Large intestine (tissue), 3 donors: ENCODE results near the gene TIAM2. TPM values are rescaled to one million over a fixed set of nuclear protein-coding genes. Genes with fewer than 3 reads are reported as not detected.

Experiments used
- DNase-seq, 2 donors: peaks; one replicate each; pipeline versions ENCODE4 v3.0.0 to v3.0.0-alpha.2; 2013
- H3K27ac ChIP-seq: one replicate; pipeline ENCODE4 v1.5.1; 2013; ENCODE audit warnings: low read length
- H3K27me3 ChIP-seq: 2 replicates; pipeline ENCODE4 v1.6.1; 2013; ENCODE audit warnings: low read length; ENCODE audit not compliant: control insufficient read depth, insufficient read depth
- H3K36me3 ChIP-seq: 2 replicates; pipeline ENCODE4 v1.6.1; 2013; ENCODE audit warnings: low read length; ENCODE audit not compliant: control insufficient read depth, insufficient read depth
- H3K4me1 ChIP-seq: one replicate; pipeline ENCODE4 v1.6.1; 2013; ENCODE audit warnings: low read length; ENCODE audit not compliant: control insufficient read depth, insufficient read depth
- H3K4me3 ChIP-seq: one replicate; pipeline ENCODE4 v1.5.1; 2013; ENCODE audit warnings: low read length
- H3K9me3 ChIP-seq: one replicate; pipeline ENCODE4 v1.6.1; 2013; ENCODE audit warnings: mild to moderate bottlenecking, low read depth, low read length, moderate library complexity; ENCODE audit not compliant: control insufficient read depth
- WGBS: methylation state at CpG from one replicate; pipeline ENCODE4 v1.1.5; 2013; ENCODE audit warnings: low lambda C conversion rate; ENCODE audit not compliant: insufficient coverage; 5-methylcytosine and 5-hydroxymethylcytosine counted together
- polyA plus RNA-seq: library from polyadenylated mRNA; unstranded; fragments of 120-200 nt; gene quantifications from one replicate; pipeline ENCODE4 v1.2.1, GENCODE V29; 2013

The TIAM2 gene
- polyA plus RNA-seq, 1 donor, result 16.3 TPM

GRCh38 chr6:155022721-155023120, 27.6 kb downstream of the TIAM2 start:
- H3K27ac ChIP-seq, result no peak overlapping the region
- H3K36me3 ChIP-seq, result peaks cover 4% of the 10 kb centered on the region
- H3K4me1 ChIP-seq, result no peaks in the 10 kb centered on the region
- no peaks in the 10 kb centered on the region for H3K9me3 ChIP-seq
- 83% methylated on average over 2 of the region's 7 CpGs for WGBS
- no peaks in the 10 kb centered on the region for H3K27me3 ChIP-seq
- no peak for DNase-seq
- no peak overlapping the region for H3K4me3 ChIP-seq

- Histone ChIP-seq H3K36me3 (peaks cover 4% of the 10 kb centered on the region), H3K4me1 (no peaks in the 10 kb centered on the region), H3K27ac (no peak overlapping the region), H3K4me3 (no peak overlapping the region), H3K9me3 (no peaks in the 10 kb centered on the region), H3K27me3 (no peaks in the 10 kb centered on the region)
- DNase-seq, result no peak
- WGBS, result 100% methylated on average over 1 of the region's 7 CpGs
Measured at GRCh38 chr6:155023717-155024116, 28.6 kb downstream of the TIAM2 start.

GRCh38 chr6:155024391-155025027, 29.4 kb downstream of the TIAM2 start:
- no peak for DNase-seq
- Histone ChIP-seq H3K4me1 (no peaks in the 10 kb centered on the region), H3K27me3 (no peaks in the 10 kb centered on the region), H3K27ac (no peak overlapping the region), H3K36me3 (peaks cover 4% of the 10 kb centered on the region), H3K4me3 (no peak overlapping the region), H3K9me3 (no peaks in the 10 kb centered on the region)
- WGBS, result no CpG with 5 or more reads among the region's 2 CpGs

- no peaks in the 10 kb centered on the region for H3K27me3 ChIP-seq
- H3K4me3 ChIP-seq, result no peak overlapping the region
- peaks cover 4% of the 10 kb centered on the region for H3K36me3 ChIP-seq
- DNase-seq, result no peak
- no CpG with 5 or more reads among the region's 4 CpGs for WGBS
- no peak overlapping the region for H3K27ac ChIP-seq
- no peaks in the 10 kb centered on the region for H3K4me1 ChIP-seq
- no peaks in the 10 kb centered on the region for H3K9me3 ChIP-seq
Measured at GRCh38 chr6:155026022-155026705, 31.0 kb downstream of the TIAM2 start.

- H3K4me3 ChIP-seq, result no peak overlapping the region
- no peaks in the 10 kb centered on the region for H3K9me3 ChIP-seq
- no peak overlapping the region for H3K27ac ChIP-seq
- H3K4me1 ChIP-seq, result no peaks in the 10 kb centered on the region
- 100% methylated on average over 1 of the region's 4 CpGs for whole genome bisulfite sequencing
- H3K27me3 ChIP-seq, result no peaks in the 10 kb centered on the region
- DNase-seq, result no peak
- H3K36me3 ChIP-seq, result peaks cover 4% of the 10 kb centered on the region
Measured at GRCh38 chr6:155026706-155027045, 31.6 kb downstream of the TIAM2 start.

- Histone ChIP-seq H3K36me3 (no peaks in the 10 kb centered on the region), H3K27ac (no peak overlapping the region), H3K27me3 (no peaks in the 10 kb centered on the region), H3K9me3 (no peaks in the 10 kb centered on the region), H3K4me1 (no peaks in the 10 kb centered on the region), H3K4me3 (no peak overlapping the region)
- WGBS, result no CpG with 5 or more reads among the region's 8 CpGs
- no peak for DNase-seq
Measured at GRCh38 chr6:155030148-155030720, 35.1 kb downstream of the TIAM2 start.

GRCh38 chr6:155031091-155031490, 36.0 kb downstream of the TIAM2 start:
- DNase-seq, result no peak
- Histone ChIP-seq H3K36me3 (no peaks in the 10 kb centered on the region), H3K4me3 (no peak overlapping the region), H3K9me3 (no peaks in the 10 kb centered on the region), H3K4me1 (no peaks in the 10 kb centered on the region), H3K27me3 (no peaks in the 10 kb centered on the region), H3K27ac (no peak overlapping the region)
- no CpG with 5 or more reads among the region's 1 CpG for WGBS

- Histone ChIP-seq H3K9me3 (no peaks in the 10 kb centered on the region), H3K4me3 (no peak overlapping the region), H3K4me1 (no peaks in the 10 kb centered on the region), H3K36me3 (no peaks in the 10 kb centered on the region), H3K27ac (no peak overlapping the region), H3K27me3 (no peaks in the 10 kb centered on the region)
- 100% methylated on average over 1 of the region's 13 CpGs for WGBS
- no peak for DNase-seq
Measured at GRCh38 chr6:155033021-155033791, 38.1 kb downstream of the TIAM2 start.

- H3K4me3 ChIP-seq, result no peak overlapping the region
- H3K9me3 ChIP-seq, result no peaks in the 10 kb centered on the region
- H3K4me1 ChIP-seq, result peaks cover under 1% of the 10 kb centered on the region
- no peak for DNase-seq
- no peak overlapping the region for H3K27ac ChIP-seq
- WGBS, result no CpG with 5 or more reads among the region's 8 CpGs
- H3K27me3 ChIP-seq, result no peaks in the 10 kb centered on the region
- H3K36me3 ChIP-seq, result no peaks in the 10 kb centered on the region
Measured at GRCh38 chr6:155036907-155037306, 41.8 kb downstream of the TIAM2 start.

GRCh38 chr6:155038104-155038503, 43.0 kb downstream of the TIAM2 start:
- H3K27ac ChIP-seq, result no peak overlapping the region
- no CpG with 5 or more reads among the region's 4 CpGs for WGBS
- H3K4me3 ChIP-seq, result no peak overlapping the region
- H3K36me3 ChIP-seq, result no peaks in the 10 kb centered on the region
- no peaks in the 10 kb centered on the region for H3K9me3 ChIP-seq
- DNase-seq, result no peak
- peaks cover 3% of the 10 kb centered on the region for H3K4me1 ChIP-seq
- no peaks in the 10 kb centered on the region for H3K27me3 ChIP-seq
